NCI-H2107 treated with DMSO at 0.1 percent for 48 hours (cell line): ENCODE results near the gene TMEM121B.
"Not testable (repeated sequence)": the region's sequence is repeated elsewhere in the genome, so short reads cannot be mapped to it uniquely, and the experiment has no call there.

Experiments
- DNase-seq: peaks from one replicate; lab custom pipeline; 2025; ENCODE audit not compliant: unreplicated experiment; lab: John Stamatoyannopoulos, UW

TMEM121B gene

GRCh38 chr22:17121233-17122195 is at the start of gene TMEM121B:
TSS of gene TMEM121B (minus strand) at chr22:17121360. CDS start at chr22:17121127, 233 bp downstream.
- peak; percentile 16 for DNase-seq

GRCh38 chr22:17167486-17167885 is 46.3 kb upstream of the TMEM121B start:
- DNase-seq: no peak

GRCh38 chr22:17164392-17165024 is 43.3 kb upstream of the TMEM121B start:
- DNase-seq: no peak

GRCh38 chr22:17162731-17163130 is 41.6 kb upstream of the TMEM121B start:
- DNase-seq: no peak

GRCh38 chr22:17161991-17162390 is 40.8 kb upstream of the TMEM121B start:
- no peak for DNase-seq

- DNase-seq: peak; percentile 3
Measured at GRCh38 chr22:17159504-17159951, 38.4 kb upstream of the TMEM121B start.

- peak; percentile 33 for DNase-seq
Measured at GRCh38 chr22:17158568-17159503, 37.7 kb upstream of the TMEM121B start, which contains the start of gene HDHD5. TSS of gene HDHD5 (minus strand) at chr22:17159277. CDS start at chr22:17159251, 26 bp downstream.

- DNase-seq: no peak
Measured at GRCh38 chr22:17158176-17158567, 37.0 kb upstream of the TMEM121B start.

- DNase-seq: no peak
Measured at GRCh38 chr22:17157714-17158113, 36.6 kb upstream of the TMEM121B start.

GRCh38 chr22:17155941-17156340 is 34.8 kb upstream of the TMEM121B start:
- no peak for DNase-seq

GRCh38 chr22:17152971-17153370 is 31.8 kb upstream of the TMEM121B start:
- DNase-seq: no peak

- no peak for DNase-seq
Measured at GRCh38 chr22:17152340-17152739, 31.2 kb upstream of the TMEM121B start.

- DNase-seq: no peak
Measured at GRCh38 chr22:17149076-17149815, 28.1 kb upstream of the TMEM121B start.

GRCh38 chr22:17147458-17147857 is 26.3 kb upstream of the TMEM121B start:
- DNase-seq: not testable (repeated sequence)

GRCh38 chr22:17145021-17145680 is 24.0 kb upstream of the TMEM121B start:
- DNase-seq: no peak

GRCh38 chr22:17143826-17144225 is 22.7 kb upstream of the TMEM121B start:
- no peak for DNase-seq

- no peak for DNase-seq
Measured at GRCh38 chr22:17143101-17143500, 21.9 kb upstream of the TMEM121B start.

- no peak for DNase-seq
Measured at GRCh38 chr22:17140826-17141766, 19.9 kb upstream of the TMEM121B start.
